Stimulated activated CD4-positive, alpha-beta T cell treated with anti-CD3 and anti-CD28 coated beads, TNF-alpha, amount 100 ng/mL, for 24 hours (primary cell): Measurements from ENCODE around the gene TNRC6C.

Source experiments
- DNase-seq, 3 experiments: peaks; one replicate each; pipeline ENCODE4 v3.0.0-alpha.2; 2020; ENCODE audit warnings: low read depth in 3 of 3

The TNRC6C gene

GRCh38 chr17:78154903-78155811 lies 196.7 kb downstream of the TNRC6C start:
- no peak for DNase-seq
